ENCODE results near the gene TGDS.

Gene TGDS

GRCh38 chr13:94585543-94586101 is 10.3 kb downstream of the TGDS start:
- no peak for TF ChIP-seq CTCF (IDR thresholded peaks at IDR 0.05)
- H3K27ac ChIP-seq, result no peak overlapping the region
- DNase-seq (ENCODE audit: low spot score), result no peak
- H3K4me3 ChIP-seq, result no peak overlapping the region

GRCh38 chr13:94583926-94584325 is 12.0 kb downstream of the TGDS start:
- H3K4me3 ChIP-seq, result no peak overlapping the region
- DNase-seq (ENCODE audit: low spot score), result no peak
- TF ChIP-seq CTCF (IDR thresholded peaks at IDR 0.05), result no peak
- H3K27ac ChIP-seq, result no peak overlapping the region

- H3K4me3 ChIP-seq, result no peak overlapping the region
These were observed 16.9 kb downstream of the TGDS start for GRCh38 chr13:94579063-94579462.

GRCh38 chr13:94569615-94570014 is 26.3 kb downstream of the TGDS start:
- Histone ChIP-seq H3K4me3 (no peak overlapping the region), H3K27ac (no peak overlapping the region)
- no peak for TF ChIP-seq CTCF (IDR thresholded peaks at IDR 0.05)
- no peak for DNase-seq (ENCODE audit: low spot score)

More at GRCh38 chr13:94579063-94579462, 16.9 kb downstream of the TGDS start:
- DNase-seq (ENCODE audit: low spot score), result no peak
- no peak for TF ChIP-seq CTCF (IDR thresholded peaks at IDR 0.05)
- no peak overlapping the region for H3K27ac ChIP-seq

- Histone ChIP-seq H3K27ac (no peak overlapping the region), H3K4me3 (no peak overlapping the region)
- TF ChIP-seq CTCF (IDR thresholded peaks at IDR 0.05), result no peak
- no peak for DNase-seq (ENCODE audit: low spot score)
These were observed 27.5 kb downstream of the TGDS start for GRCh38 chr13:94568443-94568842.

- no peak overlapping the region for H3K4me3 ChIP-seq
- no peak for DNase-seq (ENCODE audit: low spot score)
- H3K27ac ChIP-seq, result no peak overlapping the region
- TF ChIP-seq CTCF (IDR thresholded peaks at IDR 0.05), result no peak
These were observed 28.4 kb downstream of the TGDS start for GRCh38 chr13:94567581-94567980.

- no peak for TF ChIP-seq CTCF (IDR thresholded peaks at IDR 0.05)
- DNase-seq (ENCODE audit: low spot score), result no peak
- Histone ChIP-seq H3K4me3 (no peak overlapping the region), H3K27ac (no peak overlapping the region)
These were observed 34.8 kb downstream of the TGDS start for GRCh38 chr13:94561126-94561525.

Data from coronary artery (tissue), 2 donors.